ENCODE results near the gene LHCGR. TPM values are rescaled to one million over a fixed set of nuclear protein-coding genes. Genes with fewer than 3 reads are reported as not detected.

LHCGR gene
- total and polyA plus RNA-seq, 2 of the 13 experiments (the other 11 are each of a cell fraction or from before 2014, with no cell fraction given), result not detected

DNA sequence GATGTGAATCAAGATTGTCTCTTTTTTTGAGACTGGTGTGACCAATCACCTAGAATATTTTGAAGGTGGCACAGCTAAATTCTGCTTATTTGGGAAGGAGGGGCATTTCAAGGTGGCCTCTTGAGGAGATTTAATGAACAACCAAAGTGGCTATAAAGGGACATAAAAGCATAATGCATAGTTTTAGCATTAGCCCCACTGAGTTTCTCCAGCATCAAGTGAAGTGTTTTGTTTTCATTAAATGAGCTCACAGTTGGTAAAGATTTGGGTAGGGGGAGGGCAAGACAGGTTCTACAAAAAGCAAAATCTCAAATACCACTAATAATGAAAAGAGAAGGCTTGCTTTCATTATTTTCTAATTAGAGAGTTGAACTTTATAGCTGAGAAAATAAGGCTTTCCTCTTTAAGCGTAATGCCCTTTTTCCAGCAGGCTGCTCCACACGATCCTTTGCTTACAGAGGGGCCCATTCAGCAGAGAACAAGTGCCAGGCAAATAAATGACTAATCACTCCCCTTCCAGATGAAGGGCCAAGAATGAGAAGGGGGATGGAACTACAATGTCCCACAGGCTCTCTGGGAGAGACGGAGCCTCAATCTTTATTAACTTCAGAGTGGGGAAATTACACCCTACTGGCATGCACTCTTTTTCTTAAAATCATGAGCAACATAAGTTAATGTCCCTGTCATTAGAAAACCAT lies 35.9 kb downstream of the LHCGR start:
- Histone ChIP-seq H3K27me3 (ENCODE audit: control insufficient read depth in 1 of 2, insufficient read depth in 2 of 2, low read length in 2 of 2) (peaks cover 0 to 4% of the 10 kb centered on the region in 2 experiments; a peak in 1 of 5 replicates), H3K36me3 (replicated peaks in 1 of 2; ENCODE audit: control insufficient read depth in 1 of 2, insufficient read depth in 2 of 2, low read length in 2 of 2) (no peaks in the 10 kb centered on the region), H3K4me2 (ENCODE audit: low read depth, low read length) (no peak overlapping the region), H3K4me3 (replicated peaks in 1 of 3; ENCODE audit: insufficient read depth in 1 of 3, low read depth in 2 of 3, low read length in 3 of 3) (no peak overlapping the region), H3K27ac (ENCODE audit: extremely low read length, insufficient read depth, low read length) (no peak overlapping the region), H2AFZ (ENCODE audit: low read length) (no peak overlapping the region), H3K9me3 (ENCODE audit: low read length) (no peaks in the 10 kb centered on the region), H3K79me2 (ENCODE audit: insufficient read depth, low read length) (no peaks in the 10 kb centered on the region), H3K9ac (ENCODE audit: insufficient read depth, low read depth, low read length) (no peak overlapping the region), H3K4me1 (ENCODE audit: insufficient read depth, low read length) (no peaks in the 10 kb centered on the region), H4K20me1 (ENCODE audit: insufficient read depth, low read length) (no peaks in the 10 kb centered on the region)
- in situ Hi-C loops (cut with HindIII; ENCODE audit: extremely low pct_ligation_motif_present, low pct_unique_long_range_greater_than_20kb), result loop anchor here (10.0 kb wide), 1 partner anchor 115 kb away; no protein-coding TSS in a partner anchor
- ChIA-PET CTCF (ENCODE audit: low intra/inter-chr PET ratio, low total read pairs) (no interaction called here), POLR2A (no interaction called here)
- TF ChIP-seq ZNF549 (CRISPR knock-in tag; IDR thresholded peaks at IDR 0.05) (no peak), JUNB (CRISPR knock-in tag; IDR thresholded peaks at IDR 0.05; ENCODE audit: borderline replicate concordance) (no peak), JUND (CRISPR knock-in tag; IDR thresholded peaks at IDR 0.05) (no peak), ZNF543 (CRISPR knock-in tag; IDR thresholded peaks at IDR 0.05) (no peak), ZNF547 (CRISPR knock-in tag; IDR thresholded peaks at IDR 0.05) (no peak), ZNF101 (CRISPR knock-in tag; IDR thresholded peaks at IDR 0.05; ENCODE audit: borderline replicate concordance, low read depth) (no peak), MED1 (CRISPR knock-in tag; IDR thresholded peaks at IDR 0.05) (no peak), ZNF496 (CRISPR knock-in tag; IDR thresholded peaks at IDR 0.05; ENCODE audit: insufficient replicate concordance) (no peak), HNRNPUL1 (IDR thresholded peaks at IDR 0.05; ENCODE audit: low read depth, low read length) (no peak), ZNF614 (CRISPR knock-in tag; IDR thresholded peaks at IDR 0.05; ENCODE audit: borderline replicate concordance) (no peak), ZFP91 (CRISPR knock-in tag; IDR thresholded peaks at IDR 0.05; ENCODE audit: borderline replicate concordance) (no peak), ZNF720 (CRISPR knock-in tag; IDR thresholded peaks at IDR 0.05) (no peak), ZNF607 (CRISPR knock-in tag; IDR thresholded peaks at IDR 0.05; ENCODE audit: borderline replicate concordance) (no peak), SIX1 (CRISPR knock-in tag; IDR thresholded peaks at IDR 0.05; ENCODE audit: borderline replicate concordance) (no peak), MTA1 (CRISPR knock-in tag; IDR thresholded peaks at IDR 0.05; ENCODE audit: borderline replicate concordance) (no peak)
- TF ChIP-seq, protein P1, sequence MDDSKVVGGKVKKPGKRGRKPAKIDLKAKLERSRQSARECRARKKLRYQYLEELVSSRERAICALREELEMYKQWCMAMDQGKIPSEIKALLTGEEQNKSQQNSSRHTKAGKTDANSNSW (CRISPR knock-in tag; IDR thresholded peaks at IDR 0.05; ENCODE audit: borderline replicate concordance), result no peak
- BruUV-seq (replicated peaks), result no TSS peak
- intact Hi-C loops (cut with micrococcal nuclease; ENCODE audit: unreplicated experiment), result no loop called here
- WGBS (ENCODE audit: low lambda C conversion rate), result 7% methylated on average over 3 of the region's 3 CpGs
- ATAC-seq (no peak), FAIRE-seq (no peak), DNase-seq (ENCODE audit: low spot score) (no peak)

Measured in HepG2 (cell line).